ENCODE results near the gene CHPF2.

The CHPF2 gene

DNA sequence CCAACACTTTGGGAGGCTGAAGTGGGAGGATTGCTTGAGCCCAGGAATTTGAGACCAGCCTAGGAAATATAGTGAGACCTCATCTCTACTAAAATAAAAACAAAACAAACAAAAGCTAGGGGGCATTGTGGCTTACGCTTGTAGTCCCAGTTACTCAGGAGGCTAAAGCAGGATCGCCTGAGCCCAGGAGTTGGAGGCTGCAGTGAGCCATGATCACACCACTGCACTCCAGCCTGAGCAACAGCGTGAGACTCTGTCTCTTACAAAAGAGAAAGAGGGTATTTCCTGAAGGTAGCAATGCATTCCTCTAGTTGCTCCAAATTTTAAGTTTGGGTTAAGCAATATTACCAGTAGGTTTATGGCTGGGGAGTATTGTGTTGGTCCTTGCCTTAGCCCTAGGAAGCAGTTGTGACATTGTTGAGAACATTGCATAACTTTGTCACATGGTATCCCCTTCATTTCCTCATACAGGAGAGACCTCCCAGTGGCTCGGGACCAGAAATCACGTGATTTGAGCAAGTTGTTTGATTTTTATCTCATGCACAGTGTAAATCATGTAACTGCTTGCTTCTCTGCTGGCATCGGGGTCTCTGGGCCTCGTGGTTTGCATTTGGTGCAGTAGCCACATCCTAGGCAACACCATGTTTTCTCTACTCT, 39.5 kb downstream of the CHPF2 start:
- DNase-seq = no peak

- no peak for DNase-seq
These were observed 40.1 kb downstream of the CHPF2 start for GRCh38 chr7:151272405-151272804.

GRCh38 chr7:151272877-151273276, 40.6 kb downstream of the CHPF2 start:
- DNase-seq = no peak

GRCh38 chr7:151273651-151274390, 41.5 kb downstream of the CHPF2 start:
- DNase-seq = no peak

DNA sequence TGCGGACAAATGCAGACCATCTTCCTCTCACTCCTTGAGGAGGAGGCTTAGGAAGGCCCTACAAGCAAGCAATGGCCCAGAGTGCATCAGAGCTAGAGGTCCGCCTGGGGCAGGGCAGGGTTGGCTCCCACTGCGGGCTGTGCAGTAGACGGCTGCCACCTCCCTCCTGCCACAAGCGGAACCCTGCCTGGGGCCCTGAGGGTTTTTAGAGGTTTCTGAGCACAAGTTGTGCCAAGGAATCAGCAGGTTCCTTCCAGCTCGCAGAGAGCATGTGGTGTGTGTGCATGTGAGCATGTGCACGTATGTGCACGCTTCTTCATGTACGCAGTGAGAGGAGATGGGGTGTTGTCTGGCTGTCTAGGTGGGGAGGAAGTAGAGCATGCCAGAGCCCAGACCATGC, 42.1 kb downstream of the CHPF2 start:
- DNase-seq = no peak

DNA sequence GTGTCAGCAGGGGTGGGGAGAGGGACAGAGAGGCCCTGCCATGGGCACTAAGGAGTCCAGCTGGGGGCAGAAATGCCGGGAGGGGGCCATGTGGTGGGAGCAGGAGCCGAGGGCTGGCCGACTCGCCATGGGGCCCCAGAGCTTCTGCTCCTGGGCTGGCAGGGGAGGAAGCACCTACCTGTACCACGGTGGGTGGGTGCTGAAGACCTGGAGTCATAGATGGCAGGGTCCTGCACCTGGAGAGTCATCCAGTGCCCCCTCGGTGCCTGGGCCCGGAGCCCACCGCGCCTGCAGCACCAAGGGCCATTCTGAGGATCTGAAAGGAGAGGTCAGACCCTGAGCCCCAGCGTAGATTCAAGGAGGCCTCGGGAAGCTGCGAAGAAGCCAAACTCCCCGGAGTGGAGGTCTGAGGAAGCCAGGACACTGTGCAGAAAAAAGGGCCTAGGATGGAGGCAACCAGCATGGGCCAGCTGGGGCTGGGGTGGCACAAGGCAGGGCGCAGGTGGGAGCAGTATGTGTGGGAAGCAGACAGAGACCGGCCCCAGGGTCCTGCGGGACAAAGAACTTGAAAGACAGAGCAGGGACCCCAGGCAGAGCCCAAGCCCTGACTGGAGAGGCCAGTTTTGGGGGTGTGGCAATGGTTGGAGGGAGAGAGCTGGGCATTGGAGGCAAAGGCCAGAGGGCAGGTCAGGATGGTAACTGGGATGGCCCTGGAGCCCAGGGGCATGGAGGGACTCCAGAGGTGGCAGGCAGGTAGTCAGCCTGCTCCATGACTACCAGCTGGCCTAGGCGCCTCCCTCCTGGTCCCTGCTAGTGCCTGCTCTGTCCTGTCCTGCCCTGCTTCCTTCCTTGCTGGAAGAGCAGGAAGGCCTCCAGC, 42.9 kb downstream of the CHPF2 start:
- no peak for DNase-seq

- DNase-seq = no peak
These were observed 43.7 kb downstream of the CHPF2 start for GRCh38 chr7:151275813-151276577.

DNA sequence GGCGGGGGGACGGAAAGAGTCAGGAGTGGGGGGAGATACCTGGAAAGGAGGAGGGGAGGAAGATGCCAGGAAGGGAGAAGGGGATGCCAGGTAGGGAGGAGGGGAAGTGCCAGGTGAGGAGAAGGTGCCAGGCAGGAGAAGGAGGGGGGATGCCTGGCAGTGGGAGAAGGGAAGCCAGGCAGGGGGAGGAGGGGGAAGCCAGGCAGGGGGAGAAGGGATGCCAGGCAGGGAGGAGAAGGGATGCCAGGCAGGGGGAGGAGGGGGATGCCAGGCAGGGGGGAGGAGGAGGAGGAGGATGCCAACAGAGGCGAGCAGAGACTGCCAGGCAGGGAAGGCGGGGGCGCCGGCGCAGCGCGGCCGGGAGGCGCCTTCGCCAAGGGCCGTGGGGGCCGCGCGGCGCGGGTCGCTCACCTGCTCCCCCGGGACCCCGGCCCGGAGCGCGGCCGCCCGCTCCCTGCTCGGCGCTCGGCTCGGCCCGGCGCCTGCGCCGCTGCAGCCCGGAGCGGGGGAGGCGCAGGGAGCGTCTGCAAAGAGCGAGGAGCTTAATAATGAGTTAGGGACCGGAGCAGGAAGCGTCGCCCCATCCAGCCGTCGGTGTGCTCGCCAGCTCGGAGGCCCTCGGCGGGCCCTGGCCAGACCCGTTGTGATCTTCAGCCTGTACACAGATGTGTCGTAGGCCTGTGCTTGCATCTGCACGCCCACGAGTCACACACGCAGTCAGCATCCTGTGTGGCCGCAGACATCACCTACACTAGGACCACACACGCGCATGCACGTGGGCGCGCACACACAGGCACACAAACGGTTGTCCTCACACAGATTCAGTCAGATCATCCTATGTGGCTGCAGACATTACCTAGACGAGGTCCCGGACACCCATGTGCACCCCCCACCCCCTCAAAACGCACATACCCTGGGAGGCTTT, 44.6 kb downstream of the CHPF2 start:
- no peak for DNase-seq

GRCh38 chr7:151277631-151278030, 45.3 kb downstream of the CHPF2 start:
- no peak for DNase-seq

DNA sequence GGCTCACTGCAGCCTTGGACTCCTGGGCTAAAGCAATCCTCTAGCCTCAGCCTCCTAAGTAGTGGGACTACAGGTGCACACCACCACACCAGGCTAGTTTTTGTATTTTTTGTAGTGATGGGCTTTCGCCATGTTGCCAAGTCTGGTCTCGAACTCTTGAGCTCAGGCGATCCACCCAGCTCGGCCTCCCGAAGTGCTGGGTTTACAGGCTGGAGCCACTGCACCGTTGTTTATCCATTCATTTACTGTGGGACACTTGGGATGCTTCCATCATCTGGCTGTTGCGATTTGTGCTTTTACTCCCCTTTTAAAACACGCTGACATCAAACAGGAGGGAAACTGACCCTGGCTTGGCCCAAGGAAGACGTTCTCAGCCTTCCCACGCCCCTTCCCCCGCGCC, 46.7 kb downstream of the CHPF2 start:
- no peak for DNase-seq

DNA sequence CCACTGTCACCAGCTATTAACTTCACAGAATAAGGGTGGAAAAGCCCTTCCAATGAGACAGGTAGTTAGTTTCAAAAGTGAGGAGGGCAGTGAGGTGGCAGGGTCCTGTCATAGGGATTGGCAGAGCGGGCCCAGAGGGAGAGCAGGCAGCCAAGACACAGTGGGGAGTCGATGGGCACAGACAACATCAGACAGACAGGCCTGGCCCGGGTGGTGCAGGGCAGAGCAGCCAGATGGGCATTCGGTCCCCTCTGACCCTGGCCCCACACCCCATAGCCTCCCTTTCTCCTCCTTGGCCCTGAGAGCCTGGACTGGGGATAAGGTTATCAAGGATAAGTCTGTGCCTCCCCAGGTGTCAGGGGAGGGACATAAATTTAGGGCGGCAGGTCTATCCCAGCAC, 47.6 kb downstream of the CHPF2 start:
- no peak for DNase-seq

DNA sequence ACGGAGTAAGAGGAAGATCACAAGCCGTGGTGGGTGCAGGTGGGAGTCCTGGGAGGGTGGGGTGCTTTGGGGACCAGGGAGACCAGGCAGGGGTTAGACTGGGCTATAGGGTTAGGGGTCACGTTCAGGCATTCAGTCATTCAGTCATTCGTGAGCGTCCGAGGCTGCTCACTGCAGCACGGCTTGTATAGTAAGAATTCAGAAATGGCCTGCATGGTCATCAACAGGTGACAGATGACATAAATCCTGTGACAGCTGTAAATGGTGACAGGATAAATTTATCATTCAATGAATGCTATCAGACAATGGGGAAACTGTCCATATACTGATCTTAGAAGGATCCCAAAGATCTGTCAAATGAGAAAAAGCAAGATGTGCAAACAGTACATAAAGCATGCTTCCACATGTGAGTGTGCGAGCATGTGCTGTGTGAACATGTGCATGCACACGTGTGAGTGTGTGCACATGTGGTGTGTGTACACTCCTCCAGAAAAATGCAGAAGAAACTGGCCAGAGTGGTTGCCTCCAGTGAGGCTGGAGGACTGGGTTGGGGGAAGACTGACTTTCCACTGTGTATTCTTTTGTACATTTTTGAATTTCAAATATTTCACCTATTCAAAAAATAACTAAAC, 48.2 kb downstream of the CHPF2 start:
- DNase-seq = no peak

- no peak for DNase-seq
These were observed 49.4 kb downstream of the CHPF2 start for GRCh38 chr7:151281686-151282085.

GRCh38 chr7:151282111-151282510, 49.8 kb downstream of the CHPF2 start:
- no peak for DNase-seq

DNA sequence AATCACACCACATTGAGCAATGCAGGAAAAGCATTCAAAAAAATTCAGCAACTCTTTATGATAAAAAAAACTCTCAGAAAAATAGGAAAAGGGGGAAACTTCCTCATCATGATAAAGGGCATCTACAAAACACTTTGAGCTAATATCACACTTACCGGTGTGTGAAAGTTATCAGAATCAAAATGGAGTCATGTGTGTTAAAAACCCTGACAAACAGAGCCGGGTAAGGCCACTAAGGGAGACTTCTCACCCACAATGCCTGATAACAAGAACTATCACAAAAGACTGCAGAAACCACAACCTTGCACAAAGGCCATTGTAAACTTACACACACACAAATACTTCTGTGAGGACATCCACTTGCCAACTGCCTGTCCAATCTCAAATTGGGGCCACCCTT, 51.0 kb downstream of the CHPF2 start:
- DNase-seq = no peak

GRCh38 chr7:151286148-151286547, 53.9 kb downstream of the CHPF2 start:
- DNase-seq = no peak

Measured in NCI-H2029 treated with DMSO at 0.1 percent for 48 hours (cell line).